RWPE1 (cell line): Measurements from ENCODE around the gene SBF1.
A peak's percentile ranks its signal among the peaks of the same experiment; 100 is the strongest.

Experiments
- CTCF ChIA-PET: fragments of 350-600 bp; sonication (Branson Sonifier 250); formaldehyde crosslinking; extraction: SDS; loops from one replicate; lab custom pipeline; 2021; lab: Yijun Ruan, JAX
- POLR2A ChIA-PET: fragments of 400-600 bp; formaldehyde crosslinking; extraction: SDS; loops from one replicate; lab custom pipeline; 2020; ENCODE audit warnings: antibody characterized with exemption; ENCODE audit not compliant: low non-redundant PET; lab: Yijun Ruan, JAX
- DNase-seq: peaks from one replicate; pipeline ENCODE4 v3.0.0; 2012; ENCODE audit warnings: low spot score
- H3K27ac ChIP-seq: fragments of 450-650 bp; 2 replicates; pipeline ENCODE4 v1.5.1; 2017
- TF ChIP-seq, protein P1 (sequence below): fragments of 450-650 bp; conservative IDR thresholded peaks from 2 replicates; pipeline ENCODE4 v1.5.1; 2017; ENCODE audit warnings: low read depth, mild to moderate bottlenecking

The SBF1 gene

DNA sequence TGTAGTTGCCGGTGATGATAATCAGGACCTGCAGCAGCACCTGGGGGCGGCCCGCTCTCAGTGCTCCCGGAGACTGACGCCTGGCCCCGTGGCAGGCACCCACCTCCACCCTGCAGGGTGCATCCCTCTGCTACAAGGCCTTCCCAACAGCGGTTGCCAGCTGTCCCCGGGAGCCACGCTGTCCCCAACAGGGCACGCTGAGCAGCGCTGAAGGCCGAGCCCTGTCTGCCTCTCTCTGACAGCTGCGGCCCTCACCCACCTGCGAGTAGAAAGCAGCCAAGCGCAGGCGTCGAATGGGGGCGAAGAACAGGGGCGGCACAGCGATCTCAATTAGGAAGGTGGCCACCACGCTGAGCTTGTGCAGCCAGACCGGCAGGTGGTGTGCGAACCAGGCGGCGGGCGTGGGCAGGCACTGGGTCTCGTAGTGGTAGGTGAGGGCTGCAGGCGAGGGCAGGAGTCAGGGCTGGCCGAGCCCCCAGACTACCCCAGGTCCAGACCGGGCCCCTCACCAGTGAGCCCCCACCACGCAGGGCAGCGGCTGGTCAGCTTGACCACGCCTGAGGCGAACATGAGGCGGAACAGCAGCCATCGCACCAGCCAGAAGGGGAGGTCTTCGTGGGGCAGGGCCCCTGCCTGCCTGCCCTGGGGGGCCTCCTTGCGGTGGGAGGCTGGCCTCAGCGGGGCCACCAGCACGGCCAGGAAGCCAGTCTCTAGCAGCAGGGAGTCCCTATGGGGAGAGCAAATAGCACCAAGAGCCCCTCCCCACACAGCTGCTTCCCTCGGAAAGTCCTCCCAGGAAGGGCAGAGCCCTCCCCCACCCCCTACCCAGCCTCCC lies 31.2 kb upstream of the SBF1 start:
- CTCF ChIA-PET: interaction anchor here (0.6 kb wide), 1 partner anchor 265 kb away, joined by 3 read pairs; no protein-coding TSS in a partner anchor
- H3K27ac ChIP-seq: peak overlapping the region; percentile 84
- TF ChIP-seq, protein P1, sequence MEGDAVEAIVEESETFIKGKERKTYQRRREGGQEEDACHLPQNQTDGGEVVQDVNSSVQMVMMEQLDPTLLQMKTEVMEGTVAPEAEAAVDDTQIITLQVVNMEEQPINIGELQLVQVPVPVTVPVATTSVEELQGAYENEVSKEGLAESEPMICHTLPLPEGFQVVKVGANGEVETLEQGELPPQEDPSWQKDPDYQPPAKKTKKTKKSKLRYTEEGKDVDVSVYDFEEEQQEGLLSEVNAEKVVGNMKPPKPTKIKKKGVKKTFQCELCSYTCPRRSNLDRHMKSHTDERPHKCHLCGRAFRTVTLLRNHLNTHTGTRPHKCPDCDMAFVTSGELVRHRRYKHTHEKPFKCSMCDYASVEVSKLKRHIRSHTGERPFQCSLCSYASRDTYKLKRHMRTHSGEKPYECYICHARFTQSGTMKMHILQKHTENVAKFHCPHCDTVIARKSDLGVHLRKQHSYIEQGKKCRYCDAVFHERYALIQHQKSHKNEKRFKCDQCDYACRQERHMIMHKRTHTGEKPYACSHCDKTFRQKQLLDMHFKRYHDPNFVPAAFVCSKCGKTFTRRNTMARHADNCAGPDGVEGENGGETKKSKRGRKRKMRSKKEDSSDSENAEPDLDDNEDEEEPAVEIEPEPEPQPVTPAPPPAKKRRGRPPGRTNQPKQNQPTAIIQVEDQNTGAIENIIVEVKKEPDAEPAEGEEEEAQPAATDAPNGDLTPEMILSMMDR: no peak
- POLR2A ChIA-PET: no interaction called here
- no peak for DNase-seq

DNA sequence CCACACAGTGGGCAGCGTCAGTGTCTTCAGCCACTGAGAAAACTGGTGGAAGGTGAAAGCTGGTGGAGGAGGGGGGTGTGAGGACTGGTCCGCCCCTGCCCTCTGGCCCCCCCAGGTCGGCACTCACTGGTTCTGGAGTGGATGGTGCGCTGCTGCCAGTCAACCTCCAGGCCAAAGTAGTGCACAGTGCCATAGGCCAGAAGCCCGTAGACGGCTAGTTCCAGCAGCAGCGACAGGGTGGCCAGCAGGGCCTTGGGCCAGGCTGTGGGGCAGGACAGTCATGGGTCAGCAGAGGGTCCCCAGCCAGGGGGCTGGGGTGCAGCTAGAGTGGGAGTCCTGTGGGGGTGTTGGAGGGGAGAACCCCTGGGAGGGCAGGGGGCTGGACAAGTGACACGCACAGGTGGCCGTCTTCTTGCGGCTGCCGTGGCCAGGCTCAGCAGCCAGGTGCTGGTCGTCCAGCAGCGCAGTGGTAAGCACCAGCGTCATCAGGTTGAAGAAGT lies 30.5 kb upstream of the SBF1 start:
- no peak for DNase-seq
- POLR2A ChIA-PET: no interaction called here
- peak overlapping the region; percentile 84 for H3K27ac ChIP-seq
- TF ChIP-seq, protein P1: no peak
- CTCF ChIA-PET: interaction anchor here (0.6 kb wide), 1 partner anchor 264 kb away, joined by 3 read pairs; no protein-coding TSS in a partner anchor

DNA sequence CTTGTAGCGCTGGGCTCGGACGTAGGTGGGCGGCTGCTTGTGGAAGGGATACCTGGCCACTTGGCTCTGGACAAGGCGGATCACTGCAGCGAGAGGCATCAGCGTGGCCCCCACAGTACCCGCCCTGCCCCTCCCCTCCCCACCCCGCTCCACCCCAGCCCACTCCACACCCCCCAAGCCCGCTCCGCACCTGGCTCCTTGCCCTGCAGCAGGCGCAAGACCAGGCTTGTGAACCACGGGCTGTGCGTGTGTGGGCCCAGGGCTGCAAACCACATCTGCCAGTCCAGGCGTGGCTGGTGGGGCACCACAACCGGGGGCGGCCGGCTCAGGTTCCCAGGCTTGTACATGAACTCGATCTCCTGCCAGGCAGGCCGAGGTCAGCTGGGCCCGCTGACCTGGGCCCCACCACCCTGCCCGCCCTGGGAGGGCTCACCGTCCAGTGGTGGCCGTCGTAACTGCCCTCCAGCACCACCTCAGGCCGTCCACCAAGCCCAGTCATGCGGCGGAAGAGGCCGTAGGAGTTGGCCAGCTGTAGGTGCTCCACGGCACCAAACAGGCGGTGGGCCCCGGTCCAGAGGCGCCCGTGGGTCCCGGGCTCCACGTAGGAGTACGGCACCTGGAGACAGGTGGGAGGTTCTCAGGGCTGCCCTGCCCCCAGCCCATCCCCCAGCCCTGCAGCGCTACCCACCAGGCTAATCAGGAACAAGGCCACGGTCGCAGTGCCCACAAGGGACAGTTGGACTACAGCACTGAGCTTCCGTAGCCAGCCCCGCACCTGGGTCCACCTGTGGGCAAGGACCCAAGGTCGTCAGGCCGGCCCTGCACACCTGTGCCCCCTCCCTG lies 29.8 kb upstream of the SBF1 start:
- H3K27ac ChIP-seq: peak overlapping the region; percentile 84
- ChIA-PET CTCF (interaction anchor here (0.6 kb wide), 1 partner anchor 25 kb away, joined by 3 read pairs; no protein-coding TSS in a partner anchor), POLR2A (no interaction called here)
- TF ChIP-seq, protein P1: no peak
- DNase-seq: no peak

DNA sequence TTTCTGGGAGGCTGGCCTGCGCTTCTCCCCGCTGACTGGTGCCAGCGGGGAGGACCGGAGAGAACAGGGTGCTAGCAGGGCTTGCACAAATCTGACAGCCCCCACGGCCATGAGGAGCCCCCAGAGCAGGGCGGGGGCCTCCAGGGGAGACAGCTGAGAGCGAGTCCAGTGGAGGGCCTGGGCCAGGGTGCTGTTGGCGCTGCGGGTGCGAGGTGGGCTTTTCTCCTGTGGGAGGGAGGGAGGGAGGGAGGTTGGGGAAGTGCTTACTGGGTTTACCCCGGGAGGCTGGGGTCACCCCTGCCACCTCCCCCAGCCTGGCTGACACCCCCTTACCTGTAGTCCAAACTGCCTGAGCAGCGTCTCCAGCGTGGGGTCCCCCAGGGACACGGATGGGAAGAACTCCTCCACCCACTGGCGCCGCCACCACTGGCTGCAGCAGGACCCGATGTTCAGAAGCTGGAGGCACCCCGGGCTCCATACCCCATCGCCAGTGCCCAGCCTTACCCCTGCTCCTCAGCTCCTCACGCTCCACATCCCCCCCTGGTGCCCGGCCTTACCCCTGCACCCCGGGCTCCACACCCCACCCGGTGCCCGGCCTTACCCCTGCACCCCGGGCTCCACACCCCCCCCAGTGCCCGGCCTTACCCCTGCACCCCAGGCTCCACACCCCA lies 28.8 kb upstream of the SBF1 start:
- DNase-seq: no peak
- POLR2A ChIA-PET: no interaction called here
- TF ChIP-seq, protein P1: no peak
- H3K27ac ChIP-seq: peak overlapping the region; percentile 53
- CTCF ChIA-PET: no interaction called here

DNA sequence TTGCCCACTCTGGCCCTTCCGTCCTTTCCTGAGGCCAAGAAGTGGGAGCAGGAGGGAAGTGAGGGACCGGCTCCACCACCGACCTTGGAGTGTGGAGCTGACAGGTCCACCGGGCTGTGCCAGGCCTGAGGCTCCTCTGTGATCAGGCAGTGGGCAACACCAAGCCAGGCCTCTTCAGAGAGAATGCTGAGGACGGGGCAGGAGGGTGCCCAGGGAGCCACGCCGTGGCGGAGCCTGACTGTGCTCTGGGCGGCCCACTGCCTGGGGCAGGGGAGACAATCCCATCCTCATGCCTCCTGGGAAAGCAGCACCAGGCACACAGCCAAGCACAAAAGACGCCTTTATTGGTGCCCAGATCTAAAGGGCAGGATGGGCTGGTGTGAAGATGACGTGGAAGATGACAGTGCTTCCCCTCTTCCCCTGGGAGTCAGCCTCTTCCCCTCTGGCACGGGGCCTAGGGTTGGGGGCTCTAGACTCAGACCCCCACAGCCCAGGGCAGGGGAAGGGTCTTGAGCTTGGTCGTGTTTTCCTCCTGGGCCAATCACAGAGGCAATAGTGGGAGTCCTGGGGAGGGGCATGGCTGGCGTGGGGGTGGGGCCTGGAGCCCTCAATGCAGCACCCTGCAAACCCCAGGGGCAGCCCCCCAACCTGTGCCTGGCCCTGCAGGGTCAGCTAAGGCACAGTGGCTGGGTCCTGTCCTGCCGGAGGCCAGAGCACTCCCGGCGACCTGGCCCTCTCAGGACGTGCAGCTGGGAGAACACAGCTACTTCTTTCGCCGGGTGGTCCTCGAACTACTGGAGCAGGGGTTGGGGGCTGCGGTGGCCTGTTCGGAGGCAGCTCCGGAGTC lies 28.0 kb upstream of the SBF1 start:
- H3K27ac ChIP-seq: peak overlapping the region; percentile 53
- TF ChIP-seq, protein P1: no peak
- no peak for DNase-seq
- ChIA-PET CTCF (no interaction called here), POLR2A (no interaction called here)
